Stomach (tissue), 4 donors: ENCODE data around the gene AMMECR1L.

Source experiments
- CTCF ChIP-seq, 7 experiments: fragments of 450-650 bp in 4 of 7; fragments of 200-600 bp in 3 of 7; sonication (generic) in 3 of 7; IDR thresholded peaks; one replicate each; pipeline ENCODE4 v1.5.1; 2016 to 2019; ENCODE audit warnings: antibody characterized with exemption in 7 of 7, control low read depth in 2 of 7, mild to moderate bottlenecking in 1 of 7
- POLR2A ChIP-seq, 4 donors: fragments of 450-650 bp; IDR thresholded peaks; one replicate each; pipeline ENCODE4 v1.6.1; 2016; ENCODE audit warnings: antibody characterized with exemption in 4 of 4, control low read depth in 2 of 4, mild to moderate bottlenecking in 1 of 4, moderate library complexity in 1 of 4
- POLR2AphosphoS5 ChIP-seq, 3 donors: sonication (generic); formaldehyde crosslinking; IDR thresholded peaks; one replicate each; pipeline ENCODE4 v1.6.1; 2016; ENCODE audit warnings: antibody characterized with exemption in 3 of 3

DNA sequence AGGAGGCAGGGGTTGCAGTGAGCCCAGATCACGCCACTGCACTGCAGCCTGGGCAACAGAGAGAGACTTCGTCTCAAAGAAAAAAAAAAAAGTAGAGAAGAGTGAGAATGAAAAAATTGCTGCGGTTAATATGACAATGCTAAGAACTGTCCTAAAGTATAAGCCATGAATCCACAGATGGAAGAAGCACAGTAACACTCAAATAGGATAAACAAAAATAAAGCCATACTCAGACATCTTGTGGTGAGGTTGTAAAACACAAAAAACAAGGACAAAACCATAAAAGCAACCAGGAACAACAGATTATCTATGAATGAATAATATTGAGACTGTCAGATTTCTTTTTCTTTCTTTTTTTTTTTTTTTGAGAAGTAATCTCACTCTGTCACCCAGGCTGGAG is 50.8 kb downstream of the AMMECR1L start:
- TF ChIP-seq CTCF (IDR thresholded peaks at IDR 0.05) = no peak
- no peak for TF ChIP-seq POLR2AphosphoS5 (IDR thresholded peaks at IDR 0.05)
- TF ChIP-seq POLR2A (IDR thresholded peaks at IDR 0.05) = no peak
